HEK293 (cell line): Measurements from ENCODE around the gene MBOAT7.
"Not testable (repeated sequence)": the region's sequence is repeated elsewhere in the genome, so short reads cannot be mapped to it uniquely, and the experiment has no call there.

Experiments used
- BCL11A ChIP-seq: fragments of 450-650 bp; formaldehyde crosslinking; IDR thresholded peaks from 2 replicates; pipeline ENCODE4 v1.5.1; 2016; ENCODE audit warnings: low read depth, missing biosample characterization, missing genetic modification characterization
- CTCF ChIP-seq: fragments of 450-650 bp; formaldehyde crosslinking; IDR thresholded peaks from 2 replicates; pipeline ENCODE4 v1.5.1; 2016; ENCODE audit warnings: missing biosample characterization, missing genetic modification characterization
- SETDB1 ChIP-seq: IDR thresholded peaks from one replicate; pipeline ENCODE4 v1.6.1; 2017; ENCODE audit warnings: mild to moderate bottlenecking, low read length, moderate library complexity, mixed read lengths; ENCODE audit not compliant: insufficient read length
- ZBTB1 ChIP-seq: fragments of 450-650 bp; formaldehyde crosslinking; IDR thresholded peaks from 2 replicates; pipeline ENCODE4 v1.5.1; 2016; ENCODE audit warnings: missing biosample characterization, missing genetic modification characterization
- ZNF416 ChIP-seq: fragments of 450-650 bp; formaldehyde crosslinking; IDR thresholded peaks from 2 replicates; pipeline ENCODE4 v1.5.1; 2016; ENCODE audit warnings: missing biosample characterization, missing genetic modification characterization
- ZNF555 ChIP-seq: fragments of 450-650 bp; formaldehyde crosslinking; conservative IDR thresholded peaks from 2 replicates; pipeline ENCODE4 v1.5.1; 2017; ENCODE audit warnings: missing biosample characterization, mild to moderate bottlenecking, missing genetic modification characterization, inconsistent platforms
- ZNF785 ChIP-seq: fragments of 450-650 bp; formaldehyde crosslinking; IDR thresholded peaks from 2 replicates; pipeline ENCODE4 v1.5.1; 2016; ENCODE audit warnings: missing biosample characterization, missing genetic modification characterization
- ZSCAN5A ChIP-seq: fragments of 450-650 bp; formaldehyde crosslinking; IDR thresholded peaks from 2 replicates; pipeline ENCODE4 v1.5.1; 2016; ENCODE audit warnings: missing biosample characterization, missing genetic modification characterization

DNA sequence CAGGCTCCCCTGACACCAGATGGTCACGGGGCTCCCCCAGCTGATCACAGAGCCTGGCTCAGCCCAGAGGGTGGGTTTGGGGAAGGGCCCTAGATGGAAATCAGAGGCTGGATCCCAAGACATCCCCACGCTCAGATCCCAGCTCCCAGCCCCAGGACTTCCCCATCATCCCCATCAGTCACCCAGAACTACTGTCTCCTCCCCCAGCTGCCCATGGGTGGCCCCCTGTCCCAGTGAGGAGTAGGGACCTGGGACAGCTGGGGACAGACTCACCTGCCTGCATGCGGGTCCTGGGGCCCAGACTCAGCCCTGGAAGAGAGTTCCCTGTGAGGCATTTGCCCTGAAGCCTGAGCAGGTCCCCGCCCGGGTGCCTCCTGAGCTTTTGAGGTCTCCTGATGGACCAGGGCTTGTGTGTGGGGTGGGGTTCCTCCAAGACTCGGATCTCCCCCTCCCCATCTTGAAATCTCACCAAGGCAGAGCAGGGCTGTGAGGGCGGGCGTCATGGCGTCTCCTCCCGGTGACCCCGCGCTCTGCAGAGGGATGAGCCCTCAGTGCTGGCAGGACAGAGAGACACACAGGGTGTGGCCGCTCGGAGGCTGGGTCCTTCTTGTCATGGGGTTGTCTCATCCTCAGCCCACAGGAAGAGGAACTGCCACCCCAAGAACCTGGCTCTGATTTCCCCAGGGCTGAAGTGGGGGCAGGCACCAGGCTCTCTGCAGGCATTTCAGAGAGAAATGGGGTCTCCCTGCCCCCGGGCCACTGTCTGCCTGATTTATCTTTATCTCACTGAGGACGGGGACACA lies 33.3 kb upstream of the MBOAT7 start, which contains the start of gene LILRB3:
- TF ChIP-seq SETDB1; CTCF (tag by site-specific recombination); ZNF785 (tag by site-specific recombination); BCL11A; ZSCAN5A; ZNF416 (tag by site-specific recombination); ZBTB1 (tag by site-specific recombination); ZNF555 (tag by site-specific recombination): not testable (repeated sequence)
